Pancreas (tissue), 10 donors: ENCODE results near the gene GLP2R. TPM values are rescaled to one million over a fixed set of nuclear protein-coding genes. Genes with fewer than 3 reads are reported as not detected.
A peak's percentile ranks its signal among the peaks of the same experiment; 100 is the strongest.

ENCODE experiments used
- ATAC-seq, 4 donors: fragments of 200-7000 bp; cut with Tn5 transposase; one replicate each; pipeline versions ENCODE4 v1.8.0 to v1.9.1; 2020; ENCODE audit warnings: mild to moderate bottlenecking in 4 of 4, moderate library complexity in 4 of 4
- DNase-seq, 6 donors: peaks; one replicate each; pipeline ENCODE4 v3.0.0-alpha.2; 2020
- FAIRE-seq: peaks from 2 replicates; lab custom pipeline; 2012; peaks lifted over from hg19 to GRCh38; lab: Jason Lieb, UNC
- H3K27ac ChIP-seq, 4 donors: fragments of 200-600 bp; sonication (generic); 1 replicate in 3 of 4; 2 replicates in 1 of 4; pipeline versions ENCODE4 v1.5.0 to v1.8.0; 2020
- H3K27me3 ChIP-seq, 4 donors: fragments of 200-600 bp; one replicate each; pipeline ENCODE4 v1.8.0; 2021
- H3K36me3 ChIP-seq, 3 donors: fragments of 200-600 bp; sonication (generic) in 1 of 3; one replicate each; pipeline versions ENCODE4 v1.5.0 to v1.8.0; 2020 to 2021
- H3K4me1 ChIP-seq, 3 donors: fragments of 200-600 bp; one replicate each; pipeline ENCODE4 v1.8.0; 2021
- H3K4me3 ChIP-seq, 4 donors: fragments of 200-600 bp; sonication (generic) in 2 of 4; one replicate each; pipeline versions ENCODE4 v1.5.0 to v1.8.0; 2020 to 2021
- H3K9me3 ChIP-seq, 4 donors: fragments of 200-600 bp; one replicate each; pipeline ENCODE4 v1.8.0; 2021
- WGBS, 2 donors: extraction: QIAGEN DNeasy Blood & Tissue Kit; methylation state at CpG; one replicate each; pipeline ENCODE4 v1.1.7; 2013; 5-methylcytosine and 5-hydroxymethylcytosine counted together
- intact Hi-C, 3 donors: fragments of 100-400 bp; cut with DNase I; formaldehyde crosslinking; loops; one replicate each; pipeline versions ENCODE4 v1.11.1 to v1.14.2; 2022
- polyA plus RNA-seq, 2 donors: library from polyadenylated mRNA; stranded (reverse); fragments of 200-250 nt; gene quantifications; one replicate each; pipeline ENCODE4 v1.2.3, GENCODE V29; 2013
- total RNA-seq, 6 donors: library from RNA; stranded (reverse); fragmentation: NEBNext Ultra II Directional in 4 of 6; extraction: Animal tissue kit (Norgen Biotek cat#: 25700) in 4 of 6; gene quantifications; one replicate each; pipeline versions ENCODE4 v1.2.1 to v1.2.4, GENCODE V29; 2021 to 2023
- TF ChIP-seq, protein P1 (sequence below), 4 donors: fragments of 200-600 bp; sonication (generic) in 3 of 4; IDR thresholded peaks; one replicate each; pipeline versions ENCODE4 v1.5.0 to v1.8.0; 2021; ENCODE audit warnings: antibody characterized with exemption in 4 of 4
- donor health status: healthy with polysubstance abuse.
- donor health status: DM: no; HTN: no; CAD: no; lungs with moderate emphysema.
- donor health status: DM: no; HTN: no; CAD: no.
- donor health status: control.
- donor health status: control.
- donor health status: Bipolar disorder and iron deficiency.
- donor health status: DM: yes; HTN: yes; CAD: no.
- donor health status: DM: no; HTN: no; CAD: no.
- donor health status: DM: no; HTN: no; CAD: no.
- donor health status: DM: yes; HTN: yes; CAD: no.

GLP2R gene
- total and polyA plus RNA-seq, 8 donors, result 0.39 to 1.7 (median 0.97) TPM

DNA sequence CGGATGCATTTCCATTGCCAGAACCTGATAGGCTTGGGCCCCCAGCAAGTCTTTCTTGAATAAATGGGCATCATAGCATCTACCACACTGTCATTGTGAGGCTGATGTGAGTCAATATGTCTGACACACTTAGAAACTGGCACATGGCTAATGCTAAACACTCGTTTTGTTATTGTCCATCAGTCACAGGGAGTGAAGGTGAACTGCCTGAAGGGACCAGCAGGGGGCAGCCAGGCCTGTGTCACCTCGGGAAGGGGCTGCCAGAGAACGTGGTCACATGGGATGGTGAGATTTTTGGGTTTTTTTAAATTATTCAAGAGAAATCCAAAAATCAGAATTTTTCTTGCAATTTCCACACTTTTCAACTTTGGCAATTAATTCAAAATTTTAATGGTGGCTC lies 80.2 kb downstream of the GLP2R start:
- Histone ChIP-seq H3K4me1 (no peaks in the 10 kb centered on the region), H3K27me3 (no peaks in the 10 kb centered on the region), H3K4me3 (no peak overlapping the region), H3K36me3 (no peaks in the 10 kb centered on the region), H3K9me3 (no peaks in the 10 kb centered on the region), H3K27ac (no peak overlapping the region)
- WGBS, 2 donors, result 5 to 14% methylated on average over 4 of the region's 4 CpGs
- intact Hi-C loops, result no loop called here
- FAIRE-seq (no peak), ATAC-seq (peak in 1 of 4 donors; percentile 34), DNase-seq (no peak)
- TF ChIP-seq, protein P1, sequence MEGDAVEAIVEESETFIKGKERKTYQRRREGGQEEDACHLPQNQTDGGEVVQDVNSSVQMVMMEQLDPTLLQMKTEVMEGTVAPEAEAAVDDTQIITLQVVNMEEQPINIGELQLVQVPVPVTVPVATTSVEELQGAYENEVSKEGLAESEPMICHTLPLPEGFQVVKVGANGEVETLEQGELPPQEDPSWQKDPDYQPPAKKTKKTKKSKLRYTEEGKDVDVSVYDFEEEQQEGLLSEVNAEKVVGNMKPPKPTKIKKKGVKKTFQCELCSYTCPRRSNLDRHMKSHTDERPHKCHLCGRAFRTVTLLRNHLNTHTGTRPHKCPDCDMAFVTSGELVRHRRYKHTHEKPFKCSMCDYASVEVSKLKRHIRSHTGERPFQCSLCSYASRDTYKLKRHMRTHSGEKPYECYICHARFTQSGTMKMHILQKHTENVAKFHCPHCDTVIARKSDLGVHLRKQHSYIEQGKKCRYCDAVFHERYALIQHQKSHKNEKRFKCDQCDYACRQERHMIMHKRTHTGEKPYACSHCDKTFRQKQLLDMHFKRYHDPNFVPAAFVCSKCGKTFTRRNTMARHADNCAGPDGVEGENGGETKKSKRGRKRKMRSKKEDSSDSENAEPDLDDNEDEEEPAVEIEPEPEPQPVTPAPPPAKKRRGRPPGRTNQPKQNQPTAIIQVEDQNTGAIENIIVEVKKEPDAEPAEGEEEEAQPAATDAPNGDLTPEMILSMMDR (IDR thresholded peaks at IDR 0.05), result peak in 1 of 4 donors; percentile 29

DNA sequence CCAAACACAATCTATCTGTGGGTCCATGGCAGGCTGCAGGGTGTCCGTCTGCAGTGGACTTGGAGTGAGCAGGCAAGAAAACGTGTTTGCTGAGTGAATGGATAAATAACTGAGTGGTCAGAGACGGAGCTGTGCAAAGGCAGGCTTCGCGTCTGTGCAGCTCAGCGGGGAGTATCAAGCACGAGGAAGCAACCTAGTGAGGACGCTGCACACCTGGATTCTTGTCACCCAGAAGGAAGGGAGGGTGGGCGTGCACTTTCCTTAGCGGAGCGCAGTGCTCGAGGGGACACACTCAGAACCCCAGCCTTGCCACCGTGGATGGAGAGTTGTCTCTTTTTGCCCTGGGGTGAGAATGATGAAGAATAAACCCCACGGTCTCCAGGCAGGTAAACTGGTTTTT lies 80.9 kb downstream of the GLP2R start:
- ATAC-seq (no peak), FAIRE-seq (no peak), DNase-seq (no peak)
- Histone ChIP-seq H3K27ac (no peak overlapping the region), H3K4me3 (no peak overlapping the region), H3K36me3 (no peaks in the 10 kb centered on the region), H3K9me3 (no peaks in the 10 kb centered on the region), H3K27me3 (no peaks in the 10 kb centered on the region), H3K4me1 (no peaks in the 10 kb centered on the region)
- intact Hi-C loops, result no loop called here
- 34 to 42% methylated on average over 14 of the region's 14 CpGs for WGBS, 2 donors
- TF ChIP-seq, protein P1 (IDR thresholded peaks at IDR 0.05), result no peak

DNA sequence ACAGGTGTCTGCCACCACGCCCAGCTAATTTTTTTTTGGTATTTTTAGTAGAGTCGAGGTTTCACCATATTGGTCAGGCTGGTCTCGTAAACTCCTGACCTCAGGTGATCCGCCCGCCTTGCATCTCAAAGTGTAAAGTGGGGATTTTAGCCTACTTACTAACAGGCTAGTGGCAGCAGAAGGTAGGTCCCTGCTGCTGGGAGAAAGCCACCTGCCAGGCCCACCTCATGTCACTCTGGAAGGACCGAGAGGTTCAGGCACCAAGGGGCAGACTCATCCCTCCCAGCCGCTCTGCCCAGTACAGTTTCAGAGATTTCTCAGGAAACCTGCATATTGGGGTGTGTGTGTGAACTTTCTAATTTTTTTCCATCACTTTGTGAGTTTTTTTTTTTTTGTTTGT lies 81.4 kb downstream of the GLP2R start:
- no peaks in the 10 kb centered on the region for H3K4me1 ChIP-seq
- no peaks in the 10 kb centered on the region for H3K27me3 ChIP-seq
- no peaks in the 10 kb centered on the region for H3K36me3 ChIP-seq
- H3K9me3 ChIP-seq, result no peaks in the 10 kb centered on the region
- no peak overlapping the region for H3K4me3 ChIP-seq
- FAIRE-seq (no peak), ATAC-seq (no peak), DNase-seq (no peak)
- TF ChIP-seq, protein P1 (IDR thresholded peaks at IDR 0.05), result no peak
- no peak overlapping the region for H3K27ac ChIP-seq
- 64 to 66% methylated on average over 7 of the region's 7 CpGs for WGBS, 2 donors
- intact Hi-C loops, result no loop called here

DNA sequence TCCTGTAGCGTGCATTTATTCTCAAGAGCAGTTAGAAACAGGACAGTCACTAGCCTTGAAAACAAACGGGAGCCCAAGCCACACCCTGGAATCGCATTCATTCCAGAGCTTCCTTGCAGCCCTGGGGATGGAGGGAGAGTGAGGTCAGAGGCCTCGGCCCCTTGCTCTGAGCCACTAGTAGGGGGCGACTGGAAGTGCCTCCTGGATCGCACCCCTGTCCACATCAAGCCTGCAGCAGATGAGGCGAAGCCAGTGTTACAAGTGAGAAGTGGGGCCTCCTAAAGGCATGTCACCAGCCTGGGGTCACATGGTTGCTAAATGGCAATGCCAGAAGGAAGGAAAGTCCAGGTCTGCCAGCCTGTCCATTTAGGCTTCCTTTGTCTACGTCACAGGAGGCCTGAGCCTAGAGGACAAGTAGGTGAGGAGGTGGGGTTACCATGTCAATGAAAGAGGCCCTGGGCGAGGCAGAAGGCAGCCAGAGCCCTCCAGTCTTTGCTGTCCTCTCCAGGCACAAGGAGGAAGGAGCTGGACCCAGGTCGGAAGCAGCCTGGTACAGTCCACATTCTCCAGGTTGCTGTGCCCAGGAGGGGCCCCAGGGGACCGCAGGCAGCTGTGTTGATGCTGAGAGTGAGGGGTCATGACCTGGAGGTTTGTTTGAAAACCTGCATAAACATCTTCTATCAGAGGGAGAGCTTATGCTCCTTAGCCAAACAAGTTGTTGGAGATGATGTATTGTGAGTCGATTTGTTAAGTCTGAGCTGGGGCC lies 82.3 kb downstream of the GLP2R start:
- WGBS, 2 donors, result 23 to 30% methylated on average over 12 of the region's 12 CpGs
- H3K36me3 ChIP-seq, result no peaks in the 10 kb centered on the region
- no peak for FAIRE-seq

More for the DNA sequence above, 82.3 kb downstream of the GLP2R start:
- no peak overlapping the region for H3K27ac ChIP-seq
- no peaks in the 10 kb centered on the region for H3K4me1 ChIP-seq
- no peak overlapping the region for H3K4me3 ChIP-seq
- no peaks in the 10 kb centered on the region for H3K27me3 ChIP-seq
- TF ChIP-seq, protein P1 (IDR thresholded peaks at IDR 0.05), result no peak
- no peak for ATAC-seq
- H3K9me3 ChIP-seq, result no peaks in the 10 kb centered on the region
- intact Hi-C loops, result no loop called here
- no peak for DNase-seq
